KG1 (cell line): ENCODE data around the gene RPL35.

ENCODE experiments used
- DNase-seq: peaks from one replicate; lab custom pipeline; 2025; lab: John Stamatoyannopoulos, UW

Gene RPL35

GRCh38 chr9:124818431-124819281 lies 43.1 kb downstream of the RPL35 start:
- no peak for DNase-seq

GRCh38 chr9:124815601-124816000 lies 46.2 kb downstream of the RPL35 start:
- no peak for DNase-seq

- no peak for DNase-seq
Measured at GRCh38 chr9:124814164-124814535, 47.6 kb downstream of the RPL35 start.

GRCh38 chr9:124813501-124814163 lies 48.1 kb downstream of the RPL35 start:
- no peak for DNase-seq

- DNase-seq = no peak
Measured at GRCh38 chr9:124813041-124813440, 48.7 kb downstream of the RPL35 start.

GRCh38 chr9:124812441-124812876 lies 49.3 kb downstream of the RPL35 start:
- DNase-seq = no peak

- DNase-seq = no peak
Measured at GRCh38 chr9:124810663-124811355, 50.9 kb downstream of the RPL35 start.

- no peak for DNase-seq
Measured at GRCh38 chr9:124809741-124810500, 51.8 kb downstream of the RPL35 start.

- no peak for DNase-seq
Measured at GRCh38 chr9:124809211-124809610, 52.5 kb downstream of the RPL35 start.

- no peak for DNase-seq
Measured at GRCh38 chr9:124808246-124808956, 53.4 kb downstream of the RPL35 start.
